NT2/D1 (cell line): ENCODE measurements around the gene FLNC.

Experiments
- SUZ12 ChIP-seq: IDR thresholded peaks from 2 replicates; pipeline ENCODE4 v1.6.1; 2011; ENCODE audit not compliant: insufficient read length, insufficient read depth; ENCODE audit errors: extremely low read depth
- YY1 ChIP-seq: IDR thresholded peaks from 2 replicates; pipeline ENCODE4 v1.6.1; 2011; ENCODE audit not compliant: insufficient read length, insufficient read depth
- ZNF274 ChIP-seq: IDR thresholded peaks from 2 replicates; pipeline ENCODE4 v1.6.1; 2011; ENCODE audit warnings: mild to moderate bottlenecking, low read depth, low read length

DNA sequence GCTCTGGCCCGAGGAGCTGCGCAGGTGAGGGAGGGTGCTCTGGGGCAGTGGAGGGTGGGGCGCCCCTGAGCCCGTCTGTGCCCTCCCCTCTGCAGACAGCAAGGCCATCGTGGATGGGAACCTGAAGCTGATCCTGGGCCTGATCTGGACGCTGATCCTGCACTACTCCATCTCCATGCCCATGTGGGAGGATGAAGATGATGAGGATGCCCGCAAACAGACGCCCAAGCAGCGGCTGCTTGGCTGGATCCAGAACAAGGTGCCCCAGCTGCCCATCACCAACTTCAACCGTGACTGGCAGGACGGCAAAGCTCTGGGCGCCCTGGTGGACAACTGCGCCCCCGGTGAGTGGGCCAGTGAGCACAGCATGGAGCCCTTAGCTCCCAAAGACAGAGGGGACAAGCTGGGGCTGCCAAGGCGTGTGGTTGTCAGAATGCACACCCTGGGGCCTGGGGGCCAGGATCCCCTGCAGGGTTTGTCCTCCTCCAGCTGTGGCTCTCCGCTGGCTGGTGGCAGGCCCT is 5.1 kb downstream of the FLNC start:
- TF ChIP-seq YY1 (no peak), ZNF274 (no peak), SUZ12 (no peak)
